GM19193 (cell line): ENCODE measurements around the gene TMPRSS6.

Source experiments
- POLR2A ChIP-seq: IDR thresholded peaks from 4 replicates; pipeline ENCODE4 v1.6.1; 2011; ENCODE audit not compliant: insufficient read depth, insufficient read length; ENCODE audit errors: extremely low read depth

Gene TMPRSS6

DNA sequence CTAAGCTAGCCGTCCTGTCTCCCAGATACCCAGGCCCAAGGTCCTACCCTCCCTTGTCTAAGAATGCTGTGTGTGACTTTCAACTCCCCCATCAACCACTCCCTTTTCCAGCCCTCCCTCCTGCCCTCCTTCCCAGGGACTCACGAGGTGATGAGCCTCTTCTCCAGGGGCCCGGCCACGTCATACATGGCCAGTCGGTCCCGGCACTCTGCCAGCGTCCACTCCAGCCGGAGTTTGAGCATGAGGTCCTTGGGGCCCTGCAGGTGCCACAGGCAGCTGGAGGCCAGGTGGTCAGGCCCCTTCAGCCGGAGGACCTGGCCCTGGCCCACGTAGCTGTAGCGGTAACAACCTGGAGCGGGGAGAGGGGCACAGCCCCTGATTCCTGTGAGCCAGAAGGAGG, 20.1 kb downstream of the TMPRSS6 start:
- no peak for TF ChIP-seq POLR2A

DNA sequence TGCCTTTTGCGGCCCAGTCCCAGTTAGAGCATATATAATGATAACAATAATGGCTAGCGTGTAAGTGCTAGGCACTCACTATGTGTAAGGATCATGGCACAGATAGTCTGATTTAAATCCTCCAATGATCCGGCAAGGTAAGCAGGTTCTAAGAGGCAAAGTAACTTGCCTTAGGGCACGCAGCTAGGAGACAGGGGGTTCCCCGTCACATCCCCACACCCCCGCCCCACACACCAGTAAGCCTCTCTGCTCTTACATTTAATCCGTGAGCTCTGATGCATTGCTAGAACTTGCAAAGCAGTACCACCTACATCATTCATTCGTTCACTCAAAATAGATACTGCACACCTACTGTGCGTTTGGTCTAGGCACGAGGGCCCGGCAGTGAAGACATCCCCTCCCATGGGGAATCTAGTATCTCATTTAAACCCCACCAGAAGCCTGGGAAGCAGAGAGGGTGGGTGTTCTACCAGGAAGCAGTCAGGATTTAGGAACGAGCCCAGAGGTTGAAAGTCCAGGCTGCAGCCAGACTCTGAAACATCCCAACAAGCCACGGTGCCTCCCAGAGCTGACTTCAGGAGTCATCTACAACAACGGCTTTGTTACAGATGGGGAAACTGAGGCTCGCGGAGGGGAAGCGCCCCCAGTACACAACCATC, 20.6 kb downstream of the TMPRSS6 start:
- no peak for TF ChIP-seq POLR2A

DNA sequence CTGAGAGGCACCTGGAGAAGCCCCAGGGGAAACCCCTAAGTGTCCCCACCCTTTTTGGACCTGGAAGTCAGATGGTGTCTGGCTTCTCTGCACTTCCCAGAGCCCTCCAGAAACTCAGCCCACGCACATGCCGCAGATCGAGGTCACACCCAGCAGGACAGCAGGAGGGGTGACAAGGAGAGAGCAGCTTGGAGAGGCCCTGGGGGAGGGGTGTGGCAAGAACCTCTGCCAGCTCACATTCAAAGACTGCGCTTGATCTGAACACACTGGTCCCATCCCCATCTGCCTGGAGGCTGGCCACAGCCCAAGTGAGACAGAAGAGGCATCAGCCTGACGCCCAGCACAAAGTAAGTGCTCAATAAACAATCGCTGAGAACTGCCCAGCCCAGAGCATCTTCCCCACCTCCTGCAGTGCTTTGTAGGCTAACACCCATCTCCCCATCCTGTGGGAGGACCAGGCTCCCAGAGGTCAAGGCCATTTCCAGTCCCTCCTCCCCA, 21.4 kb downstream of the TMPRSS6 start:
- TF ChIP-seq POLR2A = no peak

DNA sequence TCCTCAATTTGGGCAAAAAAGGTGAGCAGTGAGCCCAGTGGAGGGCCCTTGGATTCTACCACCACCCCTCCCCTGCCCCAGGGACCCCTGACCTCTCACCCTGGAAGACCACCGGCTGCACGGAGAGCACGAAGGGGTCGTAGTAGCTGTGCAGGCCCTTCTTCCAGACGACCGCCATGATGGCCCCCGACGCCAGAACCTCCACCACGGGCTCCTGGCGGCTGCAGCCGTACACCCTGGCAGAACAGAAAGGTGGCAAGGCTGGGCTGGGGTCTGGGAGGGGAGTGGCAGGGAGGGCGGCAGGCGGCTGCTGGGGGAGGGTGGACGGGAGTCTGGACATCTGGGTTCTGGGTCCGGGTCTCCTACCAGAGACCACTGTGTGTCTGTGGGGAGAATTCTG, 23.3 kb downstream of the TMPRSS6 start:
- no peak for TF ChIP-seq POLR2A

DNA sequence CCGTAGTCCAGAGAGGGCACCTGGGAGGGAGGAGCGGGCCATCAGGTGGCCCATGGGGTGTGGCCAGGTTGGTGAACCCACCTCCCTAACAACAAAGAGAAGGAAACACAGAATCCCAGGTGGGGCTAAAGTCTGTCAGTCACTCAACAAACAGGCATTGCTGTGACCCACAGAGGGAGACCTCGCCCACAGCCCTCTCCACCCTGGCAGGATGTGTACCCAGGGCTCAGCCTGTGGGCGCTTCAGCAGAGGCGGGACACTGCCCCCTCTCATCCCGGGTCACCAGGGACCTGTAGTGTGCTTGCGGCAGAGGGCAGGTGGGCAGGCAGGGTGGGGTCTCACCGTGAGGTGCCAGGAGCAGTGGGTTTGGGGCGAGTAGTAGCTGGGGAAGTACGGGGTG, 25.1 kb downstream of the TMPRSS6 start:
- no peak for TF ChIP-seq POLR2A

DNA sequence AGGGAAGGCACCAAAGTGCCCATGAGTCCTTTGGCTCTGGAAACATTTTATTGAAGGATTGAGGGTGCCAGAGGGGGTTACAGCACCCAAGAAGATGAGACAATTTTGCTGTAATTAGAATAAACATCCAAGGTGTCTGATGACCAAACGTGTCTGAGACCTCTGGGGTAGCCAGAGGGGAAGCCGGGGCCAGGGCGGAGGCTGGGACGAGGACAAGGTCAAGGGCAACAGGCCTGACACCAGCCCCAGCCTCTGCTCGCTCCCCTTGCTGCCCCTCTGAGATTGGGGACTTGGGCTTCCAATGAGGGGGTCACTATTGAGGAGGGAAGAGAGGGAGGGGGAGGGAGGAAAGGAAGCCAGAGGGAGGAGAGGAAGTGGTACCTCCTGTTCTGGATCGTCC, 25.6 kb downstream of the TMPRSS6 start:
- no peak for TF ChIP-seq POLR2A

DNA sequence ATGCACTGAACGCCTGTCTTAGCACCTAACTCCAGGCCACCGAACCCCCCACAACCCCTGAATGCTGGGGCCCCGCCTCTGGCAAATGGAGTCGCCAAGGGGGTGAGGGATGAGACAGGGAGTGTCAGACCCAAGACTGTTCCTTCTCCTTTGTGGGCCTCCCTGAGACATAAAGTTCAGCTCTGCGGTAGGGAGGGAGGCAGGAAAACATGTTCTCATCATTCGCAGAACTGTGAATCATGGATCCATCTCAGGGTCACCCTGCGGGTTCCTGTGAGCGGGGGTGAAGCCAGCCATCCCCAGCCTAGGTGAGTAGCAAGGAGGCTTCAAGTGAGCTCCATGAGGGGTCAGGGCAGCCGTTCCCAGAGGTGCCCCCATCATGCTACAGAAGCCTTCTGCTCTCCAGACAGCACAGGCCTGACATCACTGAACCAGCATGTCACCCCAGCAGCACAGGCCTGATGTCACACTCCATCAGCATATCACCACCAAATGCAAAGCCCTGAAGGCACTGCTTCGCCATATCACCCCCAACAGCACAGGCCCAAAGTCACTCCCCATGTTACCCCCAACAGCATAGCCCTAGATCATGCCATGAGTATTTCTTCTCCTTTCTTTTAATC, 27.2 kb downstream of the TMPRSS6 start:
- no peak for TF ChIP-seq POLR2A

DNA sequence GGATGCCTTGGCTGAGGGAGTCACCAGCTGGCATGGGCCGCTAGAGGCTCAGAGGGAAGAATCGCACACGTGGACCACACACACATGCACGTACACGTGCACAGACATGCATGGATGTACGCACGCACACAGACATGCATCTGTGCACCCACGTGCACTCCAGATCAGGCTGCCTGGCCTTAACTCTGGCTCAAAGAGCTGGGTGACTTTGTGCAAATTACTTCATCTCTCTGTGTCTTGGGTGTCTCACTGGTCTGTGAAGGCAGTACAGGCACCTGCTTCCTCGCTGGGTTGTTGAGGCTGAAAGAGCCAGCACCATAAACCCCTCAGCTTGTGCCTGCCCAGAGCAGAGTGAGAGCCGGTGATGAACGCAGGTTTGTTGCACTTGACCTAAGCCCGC, 28.7 kb downstream of the TMPRSS6 start:
- no peak for TF ChIP-seq POLR2A

DNA sequence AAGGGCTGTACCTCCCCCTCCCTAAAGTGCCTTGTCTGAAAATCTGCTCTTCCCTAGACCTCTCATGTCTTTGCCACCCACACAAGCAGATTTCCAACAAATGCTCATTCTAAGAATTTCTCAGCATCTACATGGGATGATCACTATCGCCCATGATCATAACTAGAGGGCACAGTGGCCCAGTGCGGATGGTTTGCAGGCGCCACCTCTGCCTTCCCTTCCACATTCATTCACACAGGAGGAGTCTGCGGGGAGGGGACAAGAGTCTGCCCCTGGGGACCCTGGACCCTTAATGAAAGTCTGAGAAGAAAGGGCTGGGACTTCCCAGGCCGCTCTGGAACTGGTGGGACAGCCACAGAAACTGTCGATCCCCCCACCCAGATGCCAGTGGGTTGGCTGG, 29.1 kb downstream of the TMPRSS6 start:
- TF ChIP-seq POLR2A = no peak

DNA sequence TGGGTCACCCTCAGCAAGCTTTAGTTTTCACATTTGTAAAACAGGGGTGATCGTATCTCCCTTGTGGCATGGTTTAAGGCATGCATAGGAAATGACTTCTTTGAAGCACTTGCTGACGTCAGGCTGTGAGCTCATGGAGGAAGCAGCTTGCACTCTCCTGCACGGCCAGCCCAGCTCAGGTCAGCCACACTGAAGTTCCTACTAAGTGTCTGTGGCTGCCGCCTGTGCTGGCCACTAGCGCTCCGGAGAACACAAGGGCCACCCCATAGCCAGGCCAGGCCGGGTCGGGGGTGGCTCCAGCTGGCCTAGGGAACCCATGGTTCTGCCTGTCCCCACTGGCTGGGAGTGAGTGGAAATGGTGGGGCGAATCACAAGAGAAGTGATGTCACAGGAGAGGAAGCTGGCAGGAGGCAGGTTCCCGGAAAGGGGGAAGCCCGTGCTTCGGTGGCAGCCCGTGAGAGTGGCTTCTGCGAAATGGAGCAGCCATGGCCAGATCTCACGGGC, 29.8 kb downstream of the TMPRSS6 start:
- no peak for TF ChIP-seq POLR2A

DNA sequence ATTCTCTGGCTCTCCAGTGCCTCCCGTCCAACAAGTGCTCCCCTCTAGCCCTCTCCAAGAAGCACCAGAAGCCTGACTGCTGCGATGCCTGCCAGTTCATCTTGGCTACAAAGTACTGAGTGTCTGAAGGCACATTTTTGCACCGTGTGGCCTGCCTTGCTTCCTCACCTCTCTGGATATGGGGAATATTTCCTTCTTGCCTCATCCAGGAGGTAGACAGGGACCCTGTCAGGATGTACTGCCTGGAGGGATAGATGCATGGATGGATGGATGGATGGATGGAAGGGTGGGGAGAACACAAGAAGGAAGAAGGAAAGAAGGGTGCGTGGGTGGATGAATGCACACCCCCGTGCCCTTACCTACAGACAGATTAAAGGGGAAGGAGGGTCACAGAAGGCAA, 30.4 kb downstream of the TMPRSS6 start:
- no peak for TF ChIP-seq POLR2A

DNA sequence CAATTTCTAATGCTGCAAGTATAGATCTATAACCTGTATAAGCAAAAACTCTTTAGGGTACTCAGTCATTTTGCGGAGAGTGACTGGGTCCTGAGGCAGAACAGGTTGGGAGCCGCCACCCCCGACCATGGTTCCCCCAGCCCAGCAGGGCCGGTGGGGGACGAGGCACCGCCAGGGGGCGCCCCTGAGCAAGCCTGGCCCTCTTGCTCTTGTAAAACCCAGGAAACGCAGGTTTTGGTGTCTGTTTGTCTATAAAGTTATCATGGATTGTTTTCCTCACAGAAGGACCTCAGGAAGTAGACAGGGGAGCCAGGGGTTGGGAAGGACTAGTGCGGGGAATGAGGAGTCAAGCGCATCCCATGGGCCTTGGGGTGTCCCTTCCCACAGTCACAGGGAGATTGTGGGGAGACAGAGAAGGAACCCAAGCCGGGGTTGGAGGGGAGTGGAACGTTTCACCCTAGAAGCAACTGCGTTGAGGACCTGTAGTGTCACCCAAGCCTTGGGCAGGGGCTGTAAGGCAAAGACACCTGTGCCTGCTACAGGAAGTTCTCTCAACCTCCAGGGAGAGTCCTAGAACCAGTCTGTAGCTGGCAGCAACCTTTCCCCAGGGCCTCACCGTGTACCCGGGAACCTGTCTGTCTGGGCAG, 31.6 kb downstream of the TMPRSS6 start:
- no peak for TF ChIP-seq POLR2A

DNA sequence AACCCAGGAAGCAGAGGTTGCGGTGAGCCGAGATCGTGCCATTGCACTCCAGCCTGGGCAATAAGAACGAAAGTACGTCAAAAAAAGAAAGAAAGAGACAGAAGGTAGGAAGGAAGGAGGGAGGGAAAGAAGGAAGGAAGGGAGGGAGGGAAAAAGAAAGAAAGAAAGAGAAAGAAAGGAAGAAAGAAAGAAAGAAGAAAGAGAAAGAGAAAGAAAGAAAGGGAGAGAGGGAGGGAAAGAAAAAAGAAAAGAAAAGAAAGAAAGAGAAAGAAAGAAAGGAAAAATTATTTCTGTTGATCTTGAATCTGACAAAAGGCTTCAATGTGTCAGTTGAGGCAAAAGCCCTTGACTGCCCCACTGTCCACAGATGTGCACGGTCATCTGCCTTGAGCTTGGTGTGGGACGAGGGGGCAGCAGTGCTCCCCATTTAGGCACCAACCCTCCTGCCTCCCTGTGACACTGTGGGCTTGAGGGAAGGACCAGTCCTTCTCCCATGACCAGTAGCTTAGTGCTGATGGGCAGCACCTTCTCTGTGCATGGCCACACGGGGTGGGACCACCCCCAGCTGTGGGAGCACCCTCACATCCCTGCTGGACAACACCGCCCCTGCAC, 33.6 kb downstream of the TMPRSS6 start:
- no peak for TF ChIP-seq POLR2A

DNA sequence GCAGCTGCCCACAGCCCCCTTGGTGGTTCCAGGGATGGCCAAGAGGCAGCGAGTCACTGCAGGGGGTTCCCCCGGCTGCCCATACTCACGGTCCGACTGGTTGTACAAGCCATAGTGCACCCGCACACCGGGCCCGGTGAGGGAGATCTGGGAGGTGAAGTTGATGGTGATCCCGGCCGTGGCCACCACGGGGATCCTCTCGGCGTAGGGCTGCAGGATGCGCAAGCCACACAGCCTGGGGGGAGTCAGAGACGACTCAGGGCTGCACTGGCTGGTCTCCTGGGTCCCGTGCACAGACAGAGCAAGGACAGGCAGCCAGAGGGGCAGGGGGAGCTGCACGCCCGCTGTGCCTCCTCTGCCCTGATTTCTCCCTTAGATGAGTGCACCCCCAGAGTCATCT, 34.5 kb downstream of the TMPRSS6 start:
- no peak for TF ChIP-seq POLR2A

DNA sequence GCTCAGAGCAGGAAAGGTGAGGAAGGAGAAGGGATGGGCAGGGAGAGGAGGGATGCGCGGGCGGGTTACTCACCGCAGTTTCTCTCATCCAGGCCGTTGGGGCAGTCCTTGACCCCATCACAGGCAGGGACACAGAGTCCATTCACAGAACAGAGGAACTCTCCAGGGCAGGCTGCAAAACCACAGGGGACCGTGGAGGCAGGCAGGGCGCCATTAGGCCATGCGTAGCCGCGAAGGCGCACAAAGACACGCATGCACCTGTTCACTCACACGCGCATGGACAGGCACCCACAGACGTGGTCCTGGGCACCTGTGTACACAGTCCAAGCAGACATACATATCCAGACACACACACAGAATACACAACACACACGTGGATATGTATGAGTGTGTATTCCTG, 35.0 kb downstream of the TMPRSS6 start:
- no peak for TF ChIP-seq POLR2A
